Inflammatory macrophage treated with lipopolysaccharide for 4 hours (primary cell): ENCODE data around the gene MGAT4A.

Source experiments
- DNase-seq: peaks from one replicate; pipeline ENCODE4 v3.0.0-alpha.2; 2020

Gene MGAT4A

GRCh38 chr2:98569197-98569793, 161.6 kb downstream of the MGAT4A start:
- peak; percentile 31 for DNase-seq
